SK-N-MC (cell line): Measurements from ENCODE around the gene SERINC4.

Source experiments
- DNase-seq: peaks from one replicate; pipeline ENCODE4 v3.0.0-alpha.2; 2011; ENCODE audit warnings: low read depth, low spot score
- H3K27ac ChIP-seq: fragments of 200-600 bp; sonication (generic); 2 replicates; pipeline ENCODE4 v1.5.1; 2016; ENCODE audit warnings: mixed run types
- H3K36me3 ChIP-seq: fragments of 200-600 bp; sonication (generic); 2 replicates; pipeline ENCODE4 v1.6.1; 2017; ENCODE audit warnings: antibody characterized with exemption, low read length, mixed read lengths; ENCODE audit not compliant: insufficient read depth
- H3K4me3 ChIP-seq: fragments of 200-600 bp; sonication (generic); 2 replicates; pipeline ENCODE4 v1.5.1; 2016
- H3K9ac ChIP-seq: fragments of 200-600 bp; sonication (generic); 2 replicates; pipeline ENCODE4 v1.8.0; 2017; ENCODE audit warnings: mixed run types, mixed read lengths; ENCODE audit not compliant: insufficient read length
- H3K9me3 ChIP-seq: fragments of 200-600 bp; sonication (generic); 2 replicates; pipeline ENCODE4 v1.6.1; 2017; ENCODE audit warnings: low read depth, mild to moderate bottlenecking, antibody characterized with exemption, low read length, moderate library complexity, mixed read lengths
- EZH2 ChIP-seq: fragments of 200-600 bp; sonication (generic); IDR thresholded peaks from one replicate; pipeline ENCODE4 v1.6.1; 2017; ENCODE audit warnings: antibody characterized with exemption
- FOXP2 ChIP-seq: optimal IDR thresholded peaks from 2 replicates; pipeline ENCODE3; 2011; ENCODE audit warnings: mild to moderate bottlenecking, moderate library complexity; ENCODE audit not compliant: insufficient read depth; ENCODE audit errors: extremely low read length, control extremely low read depth
- POLR2AphosphoS5 ChIP-seq: IDR thresholded peaks from 2 replicates; pipeline ENCODE4 v1.6.1; 2012; ENCODE audit warnings: mild to moderate bottlenecking, low read depth, low read length, borderline replicate concordance

The SERINC4 gene

GRCh38 chr15:43800286-43801141 lies 494 bp upstream of the SERINC4 start, which contains the start of gene HYPK:
TSS of gene HYPK (plus strand) at chr15:43800599. CDS start at chr15:43800623, 24 bp downstream.
- H3K36me3 ChIP-seq = peaks cover 76% of the 10 kb centered on the region
- peak within 1 kb of the TSS; percentile 65 for H3K27ac ChIP-seq
- TF ChIP-seq POLR2AphosphoS5 = peak; percentile 95
- TF ChIP-seq FOXP2 = no peak
- no peak for TF ChIP-seq EZH2
- no peaks in the 10 kb centered on the region for H3K9me3 ChIP-seq
- H3K4me3 ChIP-seq = peak within 1 kb of the TSS; percentile 98
- peak within 1 kb of the TSS; percentile 91 for H3K9ac ChIP-seq
- DNase-seq = peak; percentile 34

GRCh38 chr15:43799209-43799944 lies 643 bp downstream of the SERINC4 start:
- H3K27ac ChIP-seq = 0 out of 2 replicates have a peak overlapping the region, but pooled peaks have one; percentile 52
- no peak for DNase-seq
- no peaks in the 10 kb centered on the region for H3K9me3 ChIP-seq
- TF ChIP-seq POLR2AphosphoS5 = 0 out of 2 replicates have a peak, but pooled peaks have one; percentile 15
- no peak for TF ChIP-seq EZH2
- no peak for TF ChIP-seq FOXP2
- no peak overlapping the region for H3K4me3 ChIP-seq
- peaks cover 76% of the 10 kb centered on the region for H3K36me3 ChIP-seq
- H3K9ac ChIP-seq = no peak overlapping the region

GRCh38 chr15:43796566-43796965 lies 3.5 kb downstream of the SERINC4 start:
- Histone ChIP-seq H3K9me3 (no peaks in the 10 kb centered on the region), H3K9ac (no peak overlapping the region), H3K36me3 (peaks cover 68% of the 10 kb centered on the region), H3K4me3 (no peak overlapping the region), H3K27ac (peak overlapping the region; percentile 35)
- no peak for TF ChIP-seq POLR2AphosphoS5
- no peak for TF ChIP-seq FOXP2
- TF ChIP-seq EZH2 = no peak
- DNase-seq = no peak

- no peak for TF ChIP-seq EZH2
- no peak for TF ChIP-seq FOXP2
- TF ChIP-seq POLR2AphosphoS5 = no peak
- H3K9ac ChIP-seq = no peak overlapping the region
- peaks cover 62% of the 10 kb centered on the region for H3K36me3 ChIP-seq
- DNase-seq = no peak
- no peaks in the 10 kb centered on the region for H3K9me3 ChIP-seq
- H3K27ac ChIP-seq = no peak overlapping the region; the same call in 1 of the 2 replicates
- H3K4me3 ChIP-seq = no peak overlapping the region
Measured at GRCh38 chr15:43795997-43796396, 4.0 kb downstream of the SERINC4 start.

- peak overlapping the region; percentile 53; the same call in 1 of the 2 replicates for H3K27ac ChIP-seq
- no peak overlapping the region for H3K9ac ChIP-seq
- H3K9me3 ChIP-seq = no peaks in the 10 kb centered on the region
- TF ChIP-seq FOXP2 = no peak
- peak; percentile 23; the same call in 1 of the 2 replicates for TF ChIP-seq POLR2AphosphoS5
- TF ChIP-seq EZH2 = no peak
- H3K36me3 ChIP-seq = peaks cover 61% of the 10 kb centered on the region
- DNase-seq = no peak
- no peak overlapping the region for H3K4me3 ChIP-seq
Measured at GRCh38 chr15:43795197-43795596, 4.8 kb downstream of the SERINC4 start.

GRCh38 chr15:43794269-43795037 lies 5.6 kb downstream of the SERINC4 start:
- Histone ChIP-seq H3K27ac (peak overlapping the region; percentile 53), H3K36me3 (peaks cover 54% of the 10 kb centered on the region), H3K9ac (peak overlapping the region; percentile 59), H3K4me3 (peak overlapping the region; percentile 93), H3K9me3 (no peaks in the 10 kb centered on the region)
- DNase-seq = no peak
- TF ChIP-seq FOXP2 (no peak), POLR2AphosphoS5 (no peak), EZH2 (no peak)

- TF ChIP-seq FOXP2 (no peak), EZH2 (no peak), POLR2AphosphoS5 (no peak)
- Histone ChIP-seq H3K4me3 (peak overlapping the region; percentile 93), H3K9ac (peak overlapping the region; percentile 99), H3K36me3 (peaks cover 46% of the 10 kb centered on the region), H3K27ac (peak overlapping the region; percentile 53), H3K9me3 (no peaks in the 10 kb centered on the region)
- no peak for DNase-seq
Measured at GRCh38 chr15:43793647-43794046, 6.4 kb downstream of the SERINC4 start.

GRCh38 chr15:43792761-43793476 lies 7.1 kb downstream of the SERINC4 start:
- Histone ChIP-seq H3K27ac (peak overlapping the region; percentile 94), H3K9me3 (no peaks in the 10 kb centered on the region), H3K4me3 (peak overlapping the region; percentile 93), H3K9ac (peak overlapping the region; percentile 99), H3K36me3 (peaks cover 45% of the 10 kb centered on the region)
- DNase-seq = no peak
- TF ChIP-seq EZH2 (no peak), FOXP2 (no peak), POLR2AphosphoS5 (no peak)
